Tibial artery (tissue), 4 donors: Measurements from ENCODE around the gene MICAL2.
"Not testable (repeated sequence)": the region's sequence is repeated elsewhere in the genome, so short reads cannot be mapped to it uniquely, and the experiment has no call there.

Experiments used
- DNase-seq, 2 donors: peaks; one replicate each; pipeline ENCODE4 v3.0.0-alpha.2; 2019
- H3K27ac ChIP-seq, 2 donors: fragments of 200-600 bp; sonication (generic) in 1 of 2; 1 replicate in 1 of 2; 2 replicates in 1 of 2; pipeline ENCODE4 v1.5.1; 2018 to 2019; ENCODE audit warnings: mild to moderate bottlenecking in 1 of 2
- H3K27me3 ChIP-seq, 2 donors: fragments of 200-600 bp; sonication (generic) in 1 of 2; one replicate each; pipeline versions ENCODE4 v1.5.1 to v1.6.0; 2016 to 2019
- H3K36me3 ChIP-seq, 3 donors: fragments of 200-600 bp; sonication (generic) in 2 of 3; one replicate each; pipeline ENCODE4 v1.5.1; 2016 to 2019; ENCODE audit warnings: mild to moderate bottlenecking in 2 of 3
- H3K4me1 ChIP-seq, 4 donors: fragments of 200-600 bp; sonication (generic) in 2 of 4; 1 replicate in 3 of 4; 2 replicates in 1 of 4; pipeline ENCODE4 v1.5.1; 2016 to 2019
- H3K4me3 ChIP-seq, 2 donors: fragments of 200-600 bp; sonication (generic) in 1 of 2; 1 replicate in 1 of 2; 2 replicates in 1 of 2; pipeline ENCODE4 v1.5.1; 2018 to 2019; ENCODE audit warnings: mild to moderate bottlenecking in 2 of 2
- H3K9me3 ChIP-seq, 3 donors: fragments of 200-600 bp; sonication (generic) in 1 of 3; one replicate each; pipeline ENCODE4 v1.5.1; 2016 to 2019
- CTCF ChIP-seq, 2 experiments: fragments of 200-600 bp in 1 of 2; fragments of 450-650 bp in 1 of 2; IDR thresholded peaks; one replicate each; pipeline ENCODE4 v1.5.1; 2017 to 2019; ENCODE audit warnings: antibody characterized with exemption in 2 of 2, mild to moderate bottlenecking in 1 of 2, moderate library complexity in 1 of 2
- intact Hi-C: fragments of 100-400 bp; cut with DNase I; formaldehyde crosslinking; loops from one replicate; pipeline ENCODE4 v1.15.0; 2023; ENCODE audit warnings: low total_unique reads

The MICAL2 gene

GRCh38 chr11:12141283-12141682, 30.9 kb downstream of the MICAL2 start:
- intact Hi-C loops: no loop called here
- H3K9me3 ChIP-seq: no peaks in the 10 kb centered on the region
- H3K4me1 ChIP-seq: peaks cover 0 to 95% (median 88%) of the 10 kb centered on the region in 4 donors
- no peak for DNase-seq
- TF ChIP-seq CTCF (IDR thresholded peaks at IDR 0.05): no peak
- H3K27ac ChIP-seq: peak overlapping the region; percentile 88 to 89
- H3K36me3 ChIP-seq: no peaks in the 10 kb centered on the region
- no peaks in the 10 kb centered on the region for H3K27me3 ChIP-seq
- no peak overlapping the region for H3K4me3 ChIP-seq

- Histone ChIP-seq H3K4me3 (no peak overlapping the region), H3K27me3 (no peaks in the 10 kb centered on the region), H3K27ac (peak overlapping the region; percentile 88 to 89), H3K4me1 (peaks cover 0 to 86% (median 79%) of the 10 kb centered on the region in 4 donors), H3K36me3 (no peaks in the 10 kb centered on the region), H3K9me3 (no peaks in the 10 kb centered on the region)
- intact Hi-C loops: no loop called here
- no peak for TF ChIP-seq CTCF (IDR thresholded peaks at IDR 0.05)
- no peak for DNase-seq
Observed at GRCh38 chr11:12142176-12142575, 31.8 kb downstream of the MICAL2 start.

GRCh38 chr11:12142909-12143308, 32.5 kb downstream of the MICAL2 start:
- intact Hi-C loops: no loop called here
- TF ChIP-seq CTCF (IDR thresholded peaks at IDR 0.05): no peak
- no peak overlapping the region for H3K4me3 ChIP-seq
- no peaks in the 10 kb centered on the region for H3K9me3 ChIP-seq
- H3K27me3 ChIP-seq: no peaks in the 10 kb centered on the region
- H3K4me1 ChIP-seq: peaks cover 0 to 86% (median 73%) of the 10 kb centered on the region in 4 donors
- H3K36me3 ChIP-seq: no peaks in the 10 kb centered on the region
- no peak for DNase-seq
- H3K27ac ChIP-seq: peak overlapping the region; percentile 88 to 89

GRCh38 chr11:12143461-12144258, 33.3 kb downstream of the MICAL2 start:
- no peaks in the 10 kb centered on the region for H3K36me3 ChIP-seq
- peak in 1 of 2 donors; percentile 48 for DNase-seq
- peak overlapping the region; percentile 88 to 89 for H3K27ac ChIP-seq
- no peak for TF ChIP-seq CTCF (IDR thresholded peaks at IDR 0.05)
- no peaks in the 10 kb centered on the region for H3K9me3 ChIP-seq
- peaks cover 0 to 86% (median 69%) of the 10 kb centered on the region in 4 donors for H3K4me1 ChIP-seq
- H3K27me3 ChIP-seq: no peaks in the 10 kb centered on the region
- intact Hi-C loops: no loop called here
- H3K4me3 ChIP-seq: no peak overlapping the region

GRCh38 chr11:12144330-12145174, 34.2 kb downstream of the MICAL2 start:
- no peaks in the 10 kb centered on the region for H3K9me3 ChIP-seq
- TF ChIP-seq CTCF (IDR thresholded peaks at IDR 0.05): no peak
- DNase-seq: peak in 1 of 2 donors; percentile 63
- no peak overlapping the region for H3K4me3 ChIP-seq
- peaks cover 0 to 86% (median 64%) of the 10 kb centered on the region in 4 donors for H3K4me1 ChIP-seq
- no peaks in the 10 kb centered on the region for H3K27me3 ChIP-seq
- intact Hi-C loops: no loop called here
- H3K36me3 ChIP-seq: no peaks in the 10 kb centered on the region
- H3K27ac ChIP-seq: peak overlapping the region; percentile 88 to 89

- DNase-seq, intact Hi-C loops, H3K4me3 ChIP-seq, H3K9me3 ChIP-seq, H3K36me3 ChIP-seq, H3K27ac ChIP-seq, H3K27me3 ChIP-seq: not testable (repeated sequence)
- H3K4me1 ChIP-seq: peaks cover 0 to 86% (median 58%) of the 10 kb centered on the region in 4 donors
Observed at GRCh38 chr11:12146678-12147077, 36.3 kb downstream of the MICAL2 start.
